ENCODE data around the gene TXNDC15.

- no peak for TF ChIP-seq ZXDC (CRISPR knock-in tag; IDR thresholded peaks at IDR 0.05)
- no peak for TF ChIP-seq ZNF709 (CRISPR knock-in tag; IDR thresholded peaks at IDR 0.05)
- TF ChIP-seq CTCF (CRISPR knock-in tag; IDR thresholded peaks at IDR 0.05): no peak
- no peak for TF ChIP-seq ZBTB7A (CRISPR knock-in tag; IDR thresholded peaks at IDR 0.05)
- no peak for TF ChIP-seq ZNF7 (CRISPR knock-in tag; IDR thresholded peaks at IDR 0.05)
- TF ChIP-seq ZNF552 (CRISPR knock-in tag; IDR thresholded peaks at IDR 0.05; ENCODE audit: borderline replicate concordance): no peak
- TF ChIP-seq ATF7-NPFF (CRISPR knock-in tag; IDR thresholded peaks at IDR 0.05; ENCODE audit: low read depth): no peak
- no peak for TF ChIP-seq SALL1 (CRISPR knock-in tag; IDR thresholded peaks at IDR 0.05)
Measured at GRCh38 chr5:134934202-134934601, 60.0 kb downstream of the TXNDC15 start.

All from HepG2 (cell line).